ENCODE results near the gene HAL. TPM values are rescaled to one million over a fixed set of nuclear protein-coding genes. Genes with fewer than 3 reads are reported as not detected.

Gene HAL
- total and polyA plus RNA-seq, 4 donors, result 1.2 to 7.9 (median 4.2) TPM

GRCh38 chr12:96039516-96039915, 43.4 kb upstream of the HAL start:
- Histone ChIP-seq H3K27me3 (ENCODE audit: control insufficient read depth in 3 of 3, insufficient read depth in 3 of 3, low read length in 2 of 3) (no peaks in the 10 kb centered on the region), H3K4me3 (no peak overlapping the region), H3K36me3 (ENCODE audit: control insufficient read depth in 4 of 4, insufficient read depth in 4 of 4, low read length in 4 of 4) (no peaks in the 10 kb centered on the region), H3K9me3 (ENCODE audit: control insufficient read depth in 4 of 4, insufficient read depth in 3 of 4, low read length in 3 of 4) (no peaks in the 10 kb centered on the region), H3K27ac (ENCODE audit: low read depth in 1 of 2, low read length in 1 of 2) (no peak overlapping the region), H3K9ac (ENCODE audit: insufficient read depth in 1 of 2, low read length in 2 of 2) (no peak overlapping the region), H3K4me1 (ENCODE audit: control insufficient read depth in 5 of 5, insufficient read depth in 5 of 5, low read length in 5 of 5) (no peaks in the 10 kb centered on the region)
- DNase-seq (no peak), ATAC-seq (ENCODE audit: insufficient read depth, low FRiP score) (no peak)
- TF ChIP-seq CTCF (IDR thresholded peaks at IDR 0.05; ENCODE audit: control extremely low read depth, extremely low read depth), result no peak
- WGBS, 2 donors, result 35 to 79% methylated on average over 3 of the region's 3 CpGs

DNA sequence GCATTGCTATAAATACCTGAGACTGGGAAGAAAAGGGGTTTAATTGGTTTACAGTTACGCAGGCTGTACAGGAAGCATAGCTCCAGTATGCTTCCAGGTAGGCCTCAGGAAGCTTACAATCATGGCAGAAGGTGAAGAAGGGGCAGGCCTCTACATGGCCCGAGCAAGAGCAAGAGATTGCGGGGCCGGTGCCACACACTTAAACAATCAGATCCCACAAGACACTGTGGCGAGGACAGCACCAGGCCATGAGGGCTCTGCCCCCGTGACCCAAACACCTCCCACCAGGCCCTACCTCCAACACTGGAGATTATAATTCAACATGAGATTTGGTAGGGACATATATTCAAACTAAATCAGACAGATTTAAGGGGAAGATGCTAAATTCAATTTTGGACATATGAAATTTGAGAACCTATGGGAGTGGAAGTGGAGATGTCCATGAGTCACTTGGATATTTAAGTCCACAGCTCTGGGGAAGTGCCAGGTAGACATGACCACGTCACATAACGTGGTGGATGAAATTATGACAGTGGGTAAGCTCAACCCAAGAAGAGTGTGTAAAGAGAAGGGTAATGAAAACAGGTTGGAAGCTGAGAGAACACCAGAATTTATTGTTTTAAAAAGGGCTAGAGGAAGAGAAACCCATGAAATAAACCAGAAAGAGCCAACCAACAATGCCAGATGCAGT, 40.8 kb upstream of the HAL start:
- TF ChIP-seq CTCF (IDR thresholded peaks at IDR 0.05; ENCODE audit: control extremely low read depth, extremely low read depth), result no peak
- Histone ChIP-seq H3K9me3 (ENCODE audit: control insufficient read depth in 4 of 4, insufficient read depth in 3 of 4, low read length in 3 of 4) (no peaks in the 10 kb centered on the region), H3K27ac (ENCODE audit: low read depth in 1 of 2, low read length in 1 of 2) (no peak overlapping the region), H3K4me1 (ENCODE audit: control insufficient read depth in 5 of 5, insufficient read depth in 5 of 5, low read length in 5 of 5) (peaks cover 0 to 16% (median 5%) of the 10 kb centered on the region in 5 donors), H3K36me3 (ENCODE audit: control insufficient read depth in 4 of 4, insufficient read depth in 4 of 4, low read length in 4 of 4) (no peaks in the 10 kb centered on the region), H3K27me3 (ENCODE audit: control insufficient read depth in 3 of 3, insufficient read depth in 3 of 3, low read length in 2 of 3) (no peaks in the 10 kb centered on the region), H3K9ac (ENCODE audit: insufficient read depth in 1 of 2, low read length in 2 of 2) (no peak overlapping the region), H3K4me3 (no peak overlapping the region)
- DNase-seq, result no peak
- WGBS, 2 donors, result 93% methylated on average over 8 of the region's 8 CpGs
- ATAC-seq (ENCODE audit: insufficient read depth, low FRiP score), result no peak

GRCh38 chr12:96035283-96036236, 39.4 kb upstream of the HAL start, which contains the start of gene LTA4H:
Gene LTA4H, minus strand, starts transcription at chr12:96035587. Its CDS starts 68 bp downstream, at chr12:96035519.
- peak within 1 kb of the TSS; percentile 57 to 93 for H3K9ac ChIP-seq (ENCODE audit: insufficient read depth in 1 of 2, low read length in 2 of 2)
- peak within 1 kb of the TSS; percentile 73 to 92 for H3K27ac ChIP-seq (ENCODE audit: low read depth in 1 of 2, low read length in 1 of 2)
- ATAC-seq (ENCODE audit: insufficient read depth, low FRiP score), result peak; percentile 97
- DNase-seq, result peak; percentile 98 to 100 (median 99)
- H3K36me3 ChIP-seq (ENCODE audit: control insufficient read depth in 4 of 4, insufficient read depth in 4 of 4, low read length in 4 of 4), result no peaks in the 10 kb centered on the region
- WGBS, 2 donors, result 0% methylated on average over 55 of the region's 55 CpGs
- no peaks in the 10 kb centered on the region for H3K9me3 ChIP-seq (ENCODE audit: control insufficient read depth in 4 of 4, insufficient read depth in 3 of 4, low read length in 3 of 4)
- H3K4me3 ChIP-seq, result peak within 1 kb of the TSS; percentile 94
- H3K4me1 ChIP-seq (ENCODE audit: control insufficient read depth in 5 of 5, insufficient read depth in 5 of 5, low read length in 5 of 5), result peaks cover 0 to 16% (median 5%) of the 10 kb centered on the region in 5 donors
- no peak for TF ChIP-seq CTCF (IDR thresholded peaks at IDR 0.05; ENCODE audit: control extremely low read depth, extremely low read depth)
- H3K27me3 ChIP-seq (ENCODE audit: control insufficient read depth in 3 of 3, insufficient read depth in 3 of 3, low read length in 2 of 3), result no peaks in the 10 kb centered on the region

All from lung (tissue), 12 donors.